SIG-M5 (cell line): ENCODE measurements around the gene C22orf31.

Source experiments
- DNase-seq: peaks from one replicate; lab custom pipeline; 2025; lab: John Stamatoyannopoulos, UW

C22orf31 gene

GRCh38 chr22:29081517-29082236, 20.0 kb upstream of the C22orf31 start:
- no peak for DNase-seq

- DNase-seq = no peak
Observed at GRCh38 chr22:29080106-29080975, 18.7 kb upstream of the C22orf31 start.

- no peak for DNase-seq
Observed at GRCh38 chr22:29079218-29079901, 17.7 kb upstream of the C22orf31 start.

GRCh38 chr22:29078869-29079207, 17.2 kb upstream of the C22orf31 start:
- DNase-seq = no peak

- no peak for DNase-seq
Observed at GRCh38 chr22:29078036-29078868, 16.6 kb upstream of the C22orf31 start.

- no peak for DNase-seq
Observed at GRCh38 chr22:29074276-29074772, 12.7 kb upstream of the C22orf31 start.

GRCh38 chr22:29073618-29074275, 12.1 kb upstream of the C22orf31 start:
- DNase-seq = no peak

GRCh38 chr22:29072979-29073617, 11.5 kb upstream of the C22orf31 start, which contains the start of gene KREMEN1:
KREMEN1 (plus strand) TSS chr22:29073035; CDS start chr22:29073131, 96 bp downstream.
- no peak for DNase-seq

- DNase-seq = no peak
Observed at GRCh38 chr22:29072193-29072978, 10.8 kb upstream of the C22orf31 start.

- DNase-seq = no peak
Observed at GRCh38 chr22:29071261-29072045, 9.8 kb upstream of the C22orf31 start.

GRCh38 chr22:29070490-29070889, 8.9 kb upstream of the C22orf31 start:
- DNase-seq = no peak

GRCh38 chr22:29069463-29069862, 7.8 kb upstream of the C22orf31 start:
- no peak for DNase-seq

- no peak for DNase-seq
Observed at GRCh38 chr22:29065468-29066190, 4.0 kb upstream of the C22orf31 start.

GRCh38 chr22:29062286-29062821, 723 bp upstream of the C22orf31 start:
- no peak for DNase-seq

GRCh38 chr22:29060931-29061330, 700 bp downstream of the C22orf31 start:
- no peak for DNase-seq

GRCh38 chr22:29060251-29060869, 1.3 kb downstream of the C22orf31 start:
- DNase-seq = no peak

- DNase-seq = no peak
Observed at GRCh38 chr22:29056472-29056871, 5.2 kb downstream of the C22orf31 start.
